Memory B cell (primary cell): ENCODE measurements around the gene KCTD2.
A peak's percentile ranks its signal among the peaks of the same experiment; 100 is the strongest.
"Not testable (repeated sequence)": the region's sequence is repeated elsewhere in the genome, so short reads cannot be mapped to it uniquely, and the experiment has no call there.

Source experiments
- ATAC-seq: fragments of 150-1000 bp; cut with Tn5 transposase; 2 replicates; pipeline ENCODE4 v1.10.0; 2021; ENCODE audit warnings: low read depth, mild to moderate bottlenecking, moderate library complexity
- DNase-seq, 2 donors: peaks; one replicate each; pipeline ENCODE4 v3.0.0; 2022; ENCODE audit warnings: low spot score in 2 of 2
- H3K27ac Mint-ChIP-seq: one replicate; pipeline ENCODE4 v1.8.0; 2022; ENCODE audit warnings: mild to moderate bottlenecking, moderate library complexity, mixed read lengths
- H3K27me3 Mint-ChIP-seq: one replicate; pipeline ENCODE4 v1.8.0; 2022; ENCODE audit warnings: mixed read lengths
- H3K36me3 Mint-ChIP-seq: one replicate; pipeline ENCODE4 v1.8.0; 2022; ENCODE audit warnings: mild to moderate bottlenecking, mixed read lengths
- H3K4me1 Mint-ChIP-seq: one replicate; pipeline ENCODE4 v1.8.0; 2022; ENCODE audit warnings: mixed read lengths
- H3K4me3 Mint-ChIP-seq: one replicate; pipeline ENCODE4 v1.8.0; 2022; ENCODE audit warnings: mild to moderate bottlenecking, moderate library complexity, mixed read lengths
- H3K9me3 Mint-ChIP-seq: one replicate; pipeline ENCODE4 v1.8.0; 2022; ENCODE audit warnings: mixed read lengths

Gene KCTD2

DNA sequence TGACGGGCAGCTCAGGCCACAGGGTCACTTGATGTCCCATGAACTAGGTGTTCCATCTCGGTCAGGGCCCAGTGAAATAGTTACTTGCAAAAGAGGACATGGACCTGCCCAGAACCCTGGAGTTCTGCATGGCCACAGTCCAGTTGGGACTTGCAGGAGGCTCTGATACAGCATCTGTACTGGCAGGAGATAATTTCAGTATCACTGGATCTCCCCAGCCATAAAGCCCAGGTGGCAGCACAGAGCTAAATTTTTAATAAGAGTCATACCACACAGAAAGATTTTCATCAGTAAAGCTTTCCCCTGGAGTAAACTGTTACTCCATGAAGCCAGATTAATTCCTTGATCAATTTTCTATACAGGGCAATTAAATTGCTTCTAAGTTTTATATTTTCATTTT, 22.8 kb downstream of the KCTD2 start:
- Mint-ChIP-seq H3K27me3 (no peaks in the 10 kb centered on the region), H3K4me3 (no peak overlapping the region), H3K4me1 (no peaks in the 10 kb centered on the region), H3K27ac (no peak overlapping the region), H3K9me3 (no peaks in the 10 kb centered on the region), H3K36me3 (no peaks in the 10 kb centered on the region)
- ATAC-seq, result peak; percentile 35
- no peak for DNase-seq

DNA sequence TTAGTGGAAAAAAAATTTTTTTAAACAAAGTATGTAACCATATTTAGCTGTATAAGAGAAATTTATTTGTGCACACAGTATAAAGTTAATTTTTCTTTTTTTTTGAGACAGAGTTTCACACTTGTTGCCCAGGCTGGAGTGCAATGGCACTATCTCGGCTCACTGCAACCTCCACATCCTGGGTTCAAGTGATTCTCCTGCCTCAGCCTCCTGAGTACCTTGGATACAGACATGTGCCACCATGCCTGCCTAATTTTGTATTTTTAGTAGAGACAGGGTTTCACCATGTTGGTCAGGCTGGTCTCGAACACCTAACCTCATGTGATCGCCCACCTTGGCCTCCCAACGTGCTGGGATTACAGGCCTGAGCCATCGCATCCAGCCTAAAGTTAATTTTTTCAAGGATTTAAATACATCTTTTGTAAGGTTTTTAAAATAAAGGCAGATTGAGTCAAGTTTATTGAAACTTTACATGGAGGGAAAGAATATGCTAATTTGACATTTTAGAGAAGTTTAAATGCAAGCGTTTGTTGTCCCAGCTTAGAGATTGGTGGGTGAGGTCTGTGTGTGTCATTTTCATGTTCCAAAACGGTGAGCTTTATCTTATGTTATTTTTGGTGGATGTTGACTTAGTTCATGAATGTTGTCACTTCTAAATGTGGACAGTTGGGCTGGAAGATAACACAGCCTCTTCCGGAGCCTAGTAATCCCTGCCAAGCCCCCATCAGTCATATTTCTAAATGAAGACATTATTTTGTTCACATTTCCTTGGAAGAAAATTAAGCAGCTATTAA, 24.6 kb downstream of the KCTD2 start:
- not testable (repeated sequence) for H3K4me3 Mint-ChIP-seq, H3K27ac Mint-ChIP-seq

DNA sequence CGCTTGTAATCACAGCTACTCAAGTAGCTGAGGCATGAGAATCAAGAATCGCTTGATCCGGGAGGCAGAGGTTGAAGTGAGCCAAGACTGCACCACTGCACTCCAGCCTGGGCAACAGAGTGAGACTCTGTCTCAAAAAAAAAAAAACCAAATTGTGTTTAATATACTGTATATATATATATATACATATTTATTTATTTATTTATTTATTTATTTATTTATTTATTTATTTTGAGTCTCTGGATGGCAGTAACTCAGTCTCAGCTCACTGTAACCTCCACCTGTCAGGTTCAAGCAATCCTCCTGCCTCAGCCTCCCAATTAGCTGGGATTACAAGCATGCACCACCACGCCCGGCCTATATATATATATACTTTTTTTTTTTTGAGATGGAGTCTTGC, 25.9 kb downstream of the KCTD2 start:
- H3K4me1 Mint-ChIP-seq, ATAC-seq, DNase-seq, H3K4me3 Mint-ChIP-seq, H3K27me3 Mint-ChIP-seq, H3K27ac Mint-ChIP-seq, H3K36me3 Mint-ChIP-seq, H3K9me3 Mint-ChIP-seq: not testable (repeated sequence)

More for the DNA sequence above, 24.6 kb downstream of the KCTD2 start:
- H3K36me3 Mint-ChIP-seq, DNase-seq, H3K9me3 Mint-ChIP-seq, H3K4me1 Mint-ChIP-seq, ATAC-seq, H3K27me3 Mint-ChIP-seq: not testable (repeated sequence)

DNA sequence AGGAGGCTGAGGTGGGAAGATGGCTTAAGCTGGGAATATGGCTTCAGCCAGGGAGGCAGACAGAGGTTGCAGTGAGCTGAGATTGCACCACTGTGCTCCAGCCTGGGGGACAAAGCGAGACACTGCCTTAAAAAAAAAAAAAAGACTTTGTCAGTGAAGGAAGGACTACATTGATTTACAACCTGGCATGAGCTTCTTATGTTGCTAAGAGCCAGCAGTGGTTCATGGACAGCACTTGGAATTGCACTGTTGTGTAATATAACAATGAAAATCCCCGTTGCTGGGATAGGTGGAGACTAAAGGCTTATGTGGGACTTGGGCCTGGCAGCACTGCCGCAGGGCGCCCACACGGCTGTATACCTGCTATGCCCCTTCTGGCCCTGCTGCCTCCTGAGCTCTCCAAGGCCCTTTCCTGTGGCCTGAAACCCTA, 26.6 kb downstream of the KCTD2 start:
- no peak overlapping the region for H3K4me3 Mint-ChIP-seq
- no peaks in the 10 kb centered on the region for H3K27me3 Mint-ChIP-seq
- H3K36me3 Mint-ChIP-seq, result no peaks in the 10 kb centered on the region
- ATAC-seq, result no peak
- H3K27ac Mint-ChIP-seq, result no peak overlapping the region
- H3K4me1 Mint-ChIP-seq, result peaks cover 2% of the 10 kb centered on the region
- no peaks in the 10 kb centered on the region for H3K9me3 Mint-ChIP-seq
- no peak for DNase-seq

DNA sequence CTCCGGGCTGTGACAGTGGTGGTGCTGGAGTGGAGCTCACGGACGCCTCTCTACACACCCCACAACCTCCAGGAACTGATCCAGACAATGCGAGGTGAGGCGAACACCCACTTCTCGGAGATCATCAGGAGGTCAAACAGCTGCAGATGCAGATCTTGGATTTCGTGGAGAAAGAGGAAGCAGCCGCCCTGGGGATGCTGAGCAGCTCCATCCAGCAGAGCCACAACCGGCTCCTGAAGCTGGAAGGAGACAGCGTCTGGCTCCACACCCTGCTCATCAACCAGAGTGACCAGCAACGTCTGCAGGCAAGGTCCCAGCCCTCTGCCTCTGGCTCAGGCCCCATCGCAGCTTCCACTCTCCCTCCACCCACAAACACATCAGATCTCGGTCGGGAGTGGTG, 27.5 kb downstream of the KCTD2 start:
- H3K4me3 Mint-ChIP-seq, result no peak overlapping the region
- no peak for DNase-seq

DNA sequence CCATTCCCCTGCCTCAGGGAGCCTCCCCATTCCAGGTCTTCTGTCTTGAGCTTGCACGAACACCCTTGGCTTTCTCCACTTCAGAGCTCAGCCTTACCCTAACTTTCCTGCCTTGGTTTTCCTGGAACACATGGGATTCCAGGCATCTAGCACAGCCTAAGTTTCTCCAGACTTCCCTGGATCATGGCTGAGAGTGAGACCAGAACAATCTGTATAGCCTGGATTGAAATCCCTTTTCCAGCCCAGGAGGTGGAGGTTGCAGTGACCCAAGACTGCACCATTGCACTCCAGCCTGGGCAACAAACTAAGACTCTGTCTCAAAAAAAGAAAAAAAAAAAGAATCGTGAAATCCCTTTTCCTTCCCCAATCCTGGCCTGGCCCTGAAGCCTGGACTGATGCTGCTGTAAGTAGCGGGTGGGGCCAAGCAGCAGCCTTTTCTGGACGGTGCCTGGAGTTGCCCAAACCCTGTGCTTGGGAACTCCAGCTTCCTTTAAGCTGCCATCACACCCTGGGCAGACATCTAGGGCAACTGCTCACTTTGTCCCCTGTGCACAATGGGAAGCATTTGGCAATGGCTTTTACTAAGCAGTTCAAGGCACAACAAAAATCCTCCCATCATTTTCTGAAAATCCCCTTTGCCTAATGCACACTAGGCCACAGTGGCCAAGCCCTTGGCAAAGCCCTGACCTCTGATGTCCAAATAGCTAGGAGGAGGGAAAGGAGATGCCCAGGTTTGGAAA, 28.7 kb downstream of the KCTD2 start:
- Mint-ChIP-seq H3K9me3 (no peaks in the 10 kb centered on the region), H3K36me3 (no peaks in the 10 kb centered on the region), H3K27ac (no peak overlapping the region), H3K4me1 (peaks cover 4% of the 10 kb centered on the region), H3K4me3 (no peak overlapping the region), H3K27me3 (no peaks in the 10 kb centered on the region)
- DNase-seq (no peak), ATAC-seq (no peak)

More for the DNA sequence above, 27.5 kb downstream of the KCTD2 start:
- Mint-ChIP-seq H3K36me3 (no peaks in the 10 kb centered on the region), H3K27ac (no peak overlapping the region), H3K4me1 (peaks cover 4% of the 10 kb centered on the region), H3K9me3 (no peaks in the 10 kb centered on the region), H3K27me3 (no peaks in the 10 kb centered on the region)
- no peak for ATAC-seq

DNA sequence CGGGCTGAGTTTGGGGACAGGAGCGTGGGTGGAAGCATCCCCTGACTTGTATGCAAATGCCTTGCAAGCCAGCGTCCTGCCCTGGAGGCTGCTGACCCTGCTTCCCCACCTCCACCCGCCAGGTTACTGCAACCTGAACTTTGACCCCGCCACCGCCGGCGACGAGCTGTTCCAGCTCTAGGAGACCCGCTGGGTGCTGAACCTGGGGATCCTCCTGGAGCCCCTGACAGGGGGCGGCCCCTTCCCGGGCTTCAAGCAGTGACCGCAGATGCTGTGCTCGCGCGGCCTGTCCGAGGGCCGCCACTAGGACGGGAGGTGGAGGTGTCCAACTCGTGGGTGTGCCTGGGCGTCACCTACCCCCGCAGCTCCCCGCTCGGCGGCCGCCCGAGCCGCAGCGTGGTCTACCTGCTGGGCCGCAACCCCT, 30.1 kb downstream of the KCTD2 start:
- Mint-ChIP-seq H3K4me1 (peaks cover 7% of the 10 kb centered on the region), H3K36me3 (no peaks in the 10 kb centered on the region), H3K9me3 (no peaks in the 10 kb centered on the region), H3K27me3 (no peaks in the 10 kb centered on the region), H3K27ac (peak overlapping the region; percentile 83), H3K4me3 (peak overlapping the region; percentile 85)
- ATAC-seq, result no peak
- DNase-seq, result no peak

DNA sequence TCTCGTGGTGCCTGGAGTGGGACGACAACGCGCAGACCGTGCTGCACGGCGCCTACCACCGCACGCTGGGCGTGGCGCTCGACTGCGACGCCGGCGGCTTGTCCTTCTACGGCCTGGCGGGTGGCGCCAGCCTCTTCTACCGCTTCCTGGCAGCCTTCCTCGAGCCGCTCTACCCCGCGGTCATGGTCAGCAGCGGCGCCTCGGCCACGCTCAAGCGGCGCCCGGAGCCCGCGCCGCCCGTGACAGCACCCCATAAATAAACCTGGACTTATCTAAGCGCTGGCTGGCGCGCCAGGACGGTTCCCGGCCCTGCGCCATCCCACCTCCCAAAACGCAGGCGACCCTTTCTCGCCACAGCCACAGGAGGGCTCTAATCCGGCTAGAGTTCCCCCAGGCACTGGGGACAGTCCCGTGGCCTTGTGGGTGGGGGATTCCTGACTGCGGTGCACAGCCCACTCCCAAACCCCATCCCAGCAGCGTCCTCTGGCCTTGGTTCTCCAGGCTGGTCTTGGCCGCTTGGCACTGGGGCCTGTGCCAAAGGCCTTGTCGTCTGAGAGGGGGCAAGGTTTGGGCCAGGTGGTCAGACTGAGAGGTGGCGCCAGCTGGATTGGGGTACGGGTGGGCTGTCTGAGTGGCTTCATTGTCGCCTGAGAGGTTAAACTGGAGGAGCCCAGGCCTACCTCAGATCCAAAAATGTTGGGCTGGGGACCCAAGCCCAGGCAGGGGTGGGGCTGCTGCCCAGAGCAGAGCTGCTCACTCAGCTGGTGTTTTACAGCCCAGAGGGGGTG, 30.7 kb downstream of the KCTD2 start:
- Mint-ChIP-seq H3K36me3 (no peaks in the 10 kb centered on the region), H3K27ac (peak overlapping the region; percentile 83), H3K9me3 (no peaks in the 10 kb centered on the region), H3K4me1 (peaks cover 9% of the 10 kb centered on the region), H3K4me3 (peak overlapping the region; percentile 85), H3K27me3 (peaks cover 3% of the 10 kb centered on the region)
- peak; percentile 48 to 56 for DNase-seq
- peak; percentile 87 for ATAC-seq

DNA sequence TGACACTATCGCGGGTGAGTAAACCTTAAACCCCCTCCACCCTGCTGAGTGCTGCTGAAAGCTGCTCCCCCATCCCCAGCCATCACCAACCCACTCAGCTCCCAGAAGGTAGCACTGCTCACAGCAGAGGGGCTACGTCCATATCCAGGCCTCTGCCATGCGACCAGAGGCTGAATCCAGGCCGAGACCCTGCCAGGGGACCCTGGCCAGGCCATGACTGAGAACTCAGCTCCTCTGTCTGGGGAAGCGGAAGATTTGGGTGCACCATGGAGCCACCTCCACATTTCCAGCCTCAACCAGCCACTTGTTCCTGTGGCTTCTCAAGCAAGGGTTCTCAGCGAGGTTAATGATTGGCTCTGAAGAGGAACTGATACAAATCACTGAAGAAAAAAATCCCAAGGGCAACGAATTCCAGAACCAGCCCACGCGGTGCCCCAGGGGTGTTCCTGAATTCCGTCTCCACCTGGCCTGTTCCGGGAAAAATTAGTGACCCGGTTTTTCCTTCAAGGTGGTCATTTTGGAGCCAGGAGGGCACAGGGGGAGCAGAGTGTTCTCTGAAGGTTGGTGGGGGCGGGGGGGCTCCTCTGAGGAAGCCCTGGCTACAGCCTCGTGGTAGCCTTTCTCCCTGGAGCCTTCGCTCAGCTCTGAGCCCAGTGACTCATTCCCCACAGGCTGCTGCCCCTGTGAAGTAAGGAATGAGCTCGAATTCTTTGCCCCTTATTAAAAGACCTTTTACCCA, 31.4 kb downstream of the KCTD2 start:
- H3K27ac Mint-ChIP-seq, result peak overlapping the region; percentile 83
- DNase-seq, result no peak

DNA sequence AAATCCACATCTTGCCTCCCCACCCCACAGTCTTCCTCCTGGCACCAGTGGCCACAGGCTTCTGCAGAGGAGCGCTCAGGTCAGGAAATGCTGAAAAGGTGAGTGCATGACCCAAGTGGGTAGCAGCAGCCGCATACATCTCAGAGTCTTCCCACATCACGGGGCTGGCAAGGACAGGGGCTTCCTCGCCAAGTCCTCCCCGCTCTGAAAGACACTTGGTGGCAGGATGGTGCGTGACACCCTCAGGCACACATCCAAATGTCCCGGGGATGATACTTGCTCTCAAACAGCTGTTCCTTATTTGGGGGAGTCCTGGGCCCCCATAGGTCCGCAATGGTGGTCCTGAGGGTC, 32.0 kb downstream of the KCTD2 start:
- Mint-ChIP-seq H3K9me3 (no peaks in the 10 kb centered on the region), H3K4me1 (peaks cover 9% of the 10 kb centered on the region), H3K36me3 (no peaks in the 10 kb centered on the region), H3K4me3 (no peak overlapping the region), H3K27ac (no peak overlapping the region), H3K27me3 (peaks cover 4% of the 10 kb centered on the region)
- ATAC-seq, result no peak
- no peak for DNase-seq

More for the DNA sequence above, 31.4 kb downstream of the KCTD2 start:
- Mint-ChIP-seq H3K27me3 (peaks cover 4% of the 10 kb centered on the region), H3K9me3 (no peaks in the 10 kb centered on the region), H3K36me3 (no peaks in the 10 kb centered on the region), H3K4me3 (peak overlapping the region; percentile 85), H3K4me1 (peaks cover 9% of the 10 kb centered on the region)
- ATAC-seq, result peak; percentile 34

DNA sequence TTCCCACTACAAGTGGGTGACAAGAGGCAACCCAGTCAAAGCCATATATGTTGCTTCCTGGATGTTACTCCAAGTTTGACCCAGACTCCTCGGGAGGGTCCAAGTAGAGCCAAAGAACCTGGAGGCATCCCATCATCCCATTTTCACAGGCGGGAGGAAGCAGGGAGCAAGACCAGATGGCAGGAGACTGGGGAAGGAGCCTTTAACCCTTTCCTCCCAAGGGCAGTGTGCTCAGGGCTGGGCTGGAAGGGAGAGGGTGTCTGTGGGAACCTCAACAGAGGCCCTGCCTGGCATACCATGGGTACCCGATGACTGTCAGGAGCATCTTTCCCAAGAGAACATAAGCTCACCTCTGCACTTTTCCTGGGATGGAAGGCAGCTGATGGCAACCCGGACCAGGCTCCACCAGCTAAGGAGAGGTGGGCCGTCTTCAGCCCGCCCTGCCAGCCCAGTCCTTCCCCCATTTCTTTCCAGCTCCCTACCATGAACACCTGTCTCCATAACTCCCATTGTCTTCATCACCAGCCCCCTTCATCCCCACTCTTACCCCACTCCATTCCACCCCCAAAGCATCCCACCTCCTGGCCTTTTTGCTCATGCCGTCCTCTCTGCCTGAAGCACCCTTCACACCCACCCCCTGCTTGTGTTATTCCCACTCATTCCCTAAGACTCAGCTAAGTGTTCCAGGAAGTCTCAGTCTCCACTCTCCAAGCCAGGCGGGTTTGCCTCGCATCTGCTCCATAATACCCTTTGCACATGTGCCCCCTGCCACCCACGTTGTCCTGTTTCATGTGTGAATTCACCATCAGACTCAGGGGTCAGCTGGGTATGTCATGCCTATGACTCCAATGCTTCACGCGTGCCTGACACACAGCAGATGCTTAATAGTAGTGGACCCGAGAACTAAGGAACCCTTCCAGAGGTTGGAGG, 34.9 kb downstream of the KCTD2 start:
- Mint-ChIP-seq H3K9me3 (no peaks in the 10 kb centered on the region), H3K27ac (no peak overlapping the region), H3K4me3 (no peak overlapping the region), H3K27me3 (peaks cover 5% of the 10 kb centered on the region), H3K4me1 (peaks cover 11% of the 10 kb centered on the region), H3K36me3 (no peaks in the 10 kb centered on the region)
- ATAC-seq (no peak), DNase-seq (no peak)

DNA sequence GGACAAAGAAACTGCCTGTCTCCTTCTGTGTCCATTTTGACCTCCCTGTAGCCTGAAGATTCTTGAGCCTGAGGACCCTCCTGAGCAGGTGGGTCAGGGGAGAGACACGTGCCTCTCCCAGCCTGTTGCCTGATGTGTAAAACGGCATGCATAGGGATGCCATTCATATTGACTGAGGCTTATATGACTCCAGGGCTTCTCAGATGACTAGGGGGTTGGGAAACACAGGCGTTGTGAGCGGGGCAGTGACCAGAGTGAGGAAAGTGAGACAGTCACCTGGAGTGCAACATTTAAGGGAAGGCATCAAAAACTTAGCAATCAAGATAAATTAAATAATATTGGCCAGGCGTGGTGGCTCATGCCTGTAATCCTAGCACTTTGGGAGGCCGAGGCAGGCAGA, 35.7 kb downstream of the KCTD2 start:
- no peak for ATAC-seq
- Mint-ChIP-seq H3K4me3 (no peak overlapping the region), H3K27ac (no peak overlapping the region), H3K27me3 (peaks cover 5% of the 10 kb centered on the region), H3K36me3 (no peaks in the 10 kb centered on the region), H3K9me3 (no peaks in the 10 kb centered on the region), H3K4me1 (peaks cover 14% of the 10 kb centered on the region)
- no peak for DNase-seq
